T-helper 2 cell treated with Interferon-gamma antibody and Interleukin-4, amounts not matched to agents 100 ng/mL and 5 ng/mL, for 36 hours (primary cell): ENCODE data around the gene TPH2. TPM values are rescaled to one million over a fixed set of nuclear protein-coding genes. Genes with fewer than 3 reads are reported as not detected.

Experiments used
- total RNA-seq: library from RNA; stranded (reverse); gene quantifications from 2 replicates; pipeline ENCODE4 v1.2.3, GENCODE V29; 2022

Gene TPH2
- total RNA-seq, 1 donor from 2014 or later = not detected

Other genes starting within 250 kb of the TPH2 start
- 63.1 and 64.7 TPM in 2 replicates for gene RAB21, start 184.0 kb upstream of the TPH2 start, total RNA-seq
- gene TBC1D15, start 99.1 kb upstream of the TPH2 start, total RNA-seq = 41.0 and 44.1 TPM in 2 replicates